Vagina (tissue), 2 donors: ENCODE data around the gene KIF1B. TPM values are rescaled to one million over a fixed set of nuclear protein-coding genes. Genes with fewer than 3 reads are reported as not detected.
"Not testable (repeated sequence)": the region's sequence is repeated elsewhere in the genome, so short reads cannot be mapped to it uniquely, and the experiment has no call there.

Experiments
- DNase-seq, 2 donors: peaks; one replicate each; pipeline ENCODE4 v3.0.0-alpha.2; 2017; ENCODE audit errors: extremely low spot score in 2 of 2
- H3K27ac ChIP-seq: fragments of 200-600 bp; sonication (generic); one replicate; pipeline ENCODE4 v1.5.1; 2019
- H3K27me3 ChIP-seq: fragments of 200-600 bp; sonication (generic); one replicate; pipeline ENCODE4 v1.5.1; 2019
- H3K36me3 ChIP-seq, 2 donors: fragments of 200-600 bp; sonication (generic); one replicate each; pipeline ENCODE4 v1.5.1; 2017 to 2019
- H3K4me1 ChIP-seq: fragments of 200-600 bp; sonication (generic); one replicate; pipeline ENCODE4 v1.5.1; 2019
- H3K4me3 ChIP-seq, 2 donors: fragments of 200-600 bp; sonication (generic); 1 replicate in 1 of 2; 2 replicates in 1 of 2; pipeline ENCODE4 v1.5.1; 2016 to 2019
- H3K9me3 ChIP-seq: fragments of 200-600 bp; sonication (generic); one replicate; pipeline ENCODE4 v1.5.1; 2019
- POLR2A ChIP-seq, 2 donors: fragments of 450-650 bp; IDR thresholded peaks; one replicate each; pipeline ENCODE4 v1.6.1; 2017; ENCODE audit warnings: antibody characterized with exemption in 2 of 2, mild to moderate bottlenecking in 2 of 2, moderate library complexity in 2 of 2
- POLR2AphosphoS5 ChIP-seq, 2 donors: sonication (generic); formaldehyde crosslinking; IDR thresholded peaks; one replicate each; pipeline ENCODE4 v1.9.0; 2017; ENCODE audit warnings: antibody characterized with exemption in 2 of 2, mild to moderate bottlenecking in 2 of 2, low read depth in 1 of 2; ENCODE audit not compliant: insufficient read depth in 1 of 2
- intact Hi-C: fragments of 100-400 bp; cut with DNase I; formaldehyde crosslinking; loops from one replicate; pipeline ENCODE4 v1.15.1; 2023
- total RNA-seq: library from RNA; depleted of rRNA; stranded (reverse); fragments of >200 nt; gene quantifications from one replicate; pipeline ENCODE4 v1.2.3, GENCODE V29; 2016
- TF ChIP-seq, protein P1 (sequence below), 3 experiments: fragments of 450-650 bp in 2 of 3; fragments of 200-600 bp in 1 of 3; sonication (generic) in 1 of 3; IDR thresholded peaks; one replicate each; pipeline ENCODE4 v1.5.1; 2017 to 2019; ENCODE audit warnings: antibody characterized with exemption in 3 of 3, mild to moderate bottlenecking in 2 of 3, moderate library complexity in 2 of 3

The KIF1B gene
- total RNA-seq, 1 donor from 2014 or later = 45.4 TPM

DNA sequence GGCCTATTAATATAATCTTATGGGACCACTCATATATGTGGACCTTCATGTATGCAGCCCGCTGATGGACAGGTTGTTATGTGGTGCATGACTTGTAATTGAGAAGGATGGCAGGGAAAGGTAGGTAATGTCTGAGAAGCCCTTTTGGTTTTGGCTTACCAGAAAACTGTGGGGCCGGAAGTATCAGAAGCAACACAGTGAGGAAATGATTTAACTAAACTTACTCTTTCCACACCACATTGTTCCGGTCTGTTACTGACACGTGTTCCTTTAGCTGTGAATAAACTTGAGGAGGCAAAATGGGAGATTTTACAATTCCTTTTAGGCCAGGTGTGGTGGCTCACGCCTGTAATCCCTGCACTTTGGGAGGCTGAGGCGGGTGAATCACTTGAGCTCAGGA is 32.4 kb downstream of the KIF1B start:
- Histone ChIP-seq H3K36me3 (no peaks in the 10 kb centered on the region), H3K4me3 (no peak overlapping the region), H3K27me3 (no peaks in the 10 kb centered on the region), H3K9me3 (no peaks in the 10 kb centered on the region), H3K27ac (no peak overlapping the region), H3K4me1 (peaks cover 9% of the 10 kb centered on the region)
- intact Hi-C loops = no loop called here
- no peak for DNase-seq
- TF ChIP-seq POLR2A (IDR thresholded peaks at IDR 0.05) = no peak
- TF ChIP-seq, protein P1, sequence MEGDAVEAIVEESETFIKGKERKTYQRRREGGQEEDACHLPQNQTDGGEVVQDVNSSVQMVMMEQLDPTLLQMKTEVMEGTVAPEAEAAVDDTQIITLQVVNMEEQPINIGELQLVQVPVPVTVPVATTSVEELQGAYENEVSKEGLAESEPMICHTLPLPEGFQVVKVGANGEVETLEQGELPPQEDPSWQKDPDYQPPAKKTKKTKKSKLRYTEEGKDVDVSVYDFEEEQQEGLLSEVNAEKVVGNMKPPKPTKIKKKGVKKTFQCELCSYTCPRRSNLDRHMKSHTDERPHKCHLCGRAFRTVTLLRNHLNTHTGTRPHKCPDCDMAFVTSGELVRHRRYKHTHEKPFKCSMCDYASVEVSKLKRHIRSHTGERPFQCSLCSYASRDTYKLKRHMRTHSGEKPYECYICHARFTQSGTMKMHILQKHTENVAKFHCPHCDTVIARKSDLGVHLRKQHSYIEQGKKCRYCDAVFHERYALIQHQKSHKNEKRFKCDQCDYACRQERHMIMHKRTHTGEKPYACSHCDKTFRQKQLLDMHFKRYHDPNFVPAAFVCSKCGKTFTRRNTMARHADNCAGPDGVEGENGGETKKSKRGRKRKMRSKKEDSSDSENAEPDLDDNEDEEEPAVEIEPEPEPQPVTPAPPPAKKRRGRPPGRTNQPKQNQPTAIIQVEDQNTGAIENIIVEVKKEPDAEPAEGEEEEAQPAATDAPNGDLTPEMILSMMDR (IDR thresholded peaks at IDR 0.05) = no peak
- no peak for TF ChIP-seq POLR2AphosphoS5 (IDR thresholded peaks at IDR 0.05; ENCODE audit: insufficient read depth in 1 of 2, low read depth in 1 of 2)

DNA sequence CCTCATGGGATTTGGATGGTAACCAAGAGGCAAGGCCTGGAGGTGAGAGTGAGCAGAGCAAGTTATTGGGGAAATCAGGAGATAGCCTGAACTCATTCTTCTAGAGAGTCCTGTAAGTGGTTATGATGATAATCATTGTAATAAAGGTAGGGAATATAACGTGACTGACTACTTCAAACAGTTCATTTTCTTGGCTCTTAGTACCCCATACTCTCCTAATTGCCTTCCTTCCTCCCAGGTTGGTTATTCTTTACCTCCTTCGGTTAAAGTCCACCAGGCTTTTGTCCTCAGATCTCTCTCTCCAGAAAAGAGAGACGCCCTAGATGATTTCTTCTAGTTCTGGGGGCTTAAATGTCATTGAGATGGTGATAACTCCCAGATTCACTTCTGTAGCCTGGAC is 35.3 kb downstream of the KIF1B start:
- H3K27me3 ChIP-seq = no peaks in the 10 kb centered on the region
- H3K9me3 ChIP-seq = no peaks in the 10 kb centered on the region
- H3K36me3 ChIP-seq = no peaks in the 10 kb centered on the region
- no peak overlapping the region for H3K27ac ChIP-seq
- no peak overlapping the region for H3K4me3 ChIP-seq
- H3K4me1 ChIP-seq = peaks cover 9% of the 10 kb centered on the region
- intact Hi-C loops = no loop called here
- TF ChIP-seq, protein P1 (IDR thresholded peaks at IDR 0.05) = no peak
- TF ChIP-seq POLR2AphosphoS5 (IDR thresholded peaks at IDR 0.05; ENCODE audit: insufficient read depth in 1 of 2, low read depth in 1 of 2) = no peak
- TF ChIP-seq POLR2A (IDR thresholded peaks at IDR 0.05) = no peak
- no peak for DNase-seq

DNA sequence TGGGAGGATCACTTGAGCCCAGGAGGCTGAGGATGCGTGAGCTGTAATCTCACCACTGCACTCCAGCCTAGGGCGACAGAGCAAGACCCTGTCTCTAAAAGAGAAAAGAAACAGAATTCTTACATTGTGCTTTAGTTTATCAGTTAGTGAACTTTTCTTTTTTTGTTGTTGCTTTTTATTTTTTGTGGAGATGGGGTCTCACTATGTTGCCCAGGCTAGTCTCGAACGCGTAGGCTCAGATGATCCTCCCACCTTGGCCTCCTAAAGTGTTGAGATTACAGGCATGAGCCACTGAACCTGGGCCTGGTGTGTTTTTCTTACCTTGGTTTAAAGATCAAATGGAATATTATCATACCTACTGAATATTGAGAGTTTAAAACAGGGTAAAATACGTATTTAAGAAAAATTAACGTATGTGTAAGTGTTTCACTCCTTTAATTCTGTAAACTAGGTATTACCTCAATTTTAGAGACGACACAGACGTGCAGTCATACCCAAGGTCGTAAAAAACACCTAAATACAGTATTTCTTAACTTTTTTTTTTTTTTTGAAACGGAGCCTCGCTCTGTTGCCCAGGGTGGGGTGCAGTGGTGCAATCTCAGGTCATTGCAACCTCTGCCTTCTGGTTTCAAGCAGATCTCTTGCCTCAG is 39.6 kb downstream of the KIF1B start:
- no peak for DNase-seq
- H3K4me3 ChIP-seq = no peak overlapping the region
- no peaks in the 10 kb centered on the region for H3K27me3 ChIP-seq
- no peaks in the 10 kb centered on the region for H3K36me3 ChIP-seq
- no peak for TF ChIP-seq POLR2A (IDR thresholded peaks at IDR 0.05)
- TF ChIP-seq POLR2AphosphoS5 (IDR thresholded peaks at IDR 0.05; ENCODE audit: insufficient read depth in 1 of 2, low read depth in 1 of 2) = no peak
- TF ChIP-seq, protein P1 (IDR thresholded peaks at IDR 0.05) = no peak
- intact Hi-C loops = no loop called here
- peaks cover 27% of the 10 kb centered on the region for H3K4me1 ChIP-seq
- no peak overlapping the region for H3K27ac ChIP-seq
- H3K9me3 ChIP-seq = no peaks in the 10 kb centered on the region

- no peak overlapping the region for H3K4me3 ChIP-seq
- intact Hi-C loops = no loop called here
- no peak overlapping the region for H3K27ac ChIP-seq
- H3K9me3 ChIP-seq = no peaks in the 10 kb centered on the region
- TF ChIP-seq, protein P1 (IDR thresholded peaks at IDR 0.05) = no peak
- TF ChIP-seq POLR2A (IDR thresholded peaks at IDR 0.05) = no peak
- TF ChIP-seq POLR2AphosphoS5 (IDR thresholded peaks at IDR 0.05; ENCODE audit: insufficient read depth in 1 of 2, low read depth in 1 of 2) = no peak
- no peaks in the 10 kb centered on the region for H3K27me3 ChIP-seq
- peaks cover 27% of the 10 kb centered on the region for H3K4me1 ChIP-seq
- DNase-seq = no peak
- H3K36me3 ChIP-seq = no peaks in the 10 kb centered on the region
Observed at GRCh38 chr1:10250663-10251062, 40.3 kb downstream of the KIF1B start.

- H3K36me3 ChIP-seq, H3K4me3 ChIP-seq, H3K27ac ChIP-seq, intact Hi-C loops, H3K27me3 ChIP-seq, H3K9me3 ChIP-seq, DNase-seq: not testable (repeated sequence)
- H3K4me1 ChIP-seq = peaks cover 27% of the 10 kb centered on the region
Observed at GRCh38 chr1:10251325-10252108, 41.1 kb downstream of the KIF1B start.
